Keratinocyte (primary cell): ENCODE results near the gene ATAD1. TPM values are rescaled to one million over a fixed set of nuclear protein-coding genes. Genes with fewer than 3 reads are reported as not detected.
"Not testable (repeated sequence)": the region's sequence is repeated elsewhere in the genome, so short reads cannot be mapped to it uniquely, and the experiment has no call there.

Experiments used
- DNase-seq: peaks from one replicate; pipeline ENCODE4 v3.0.0-alpha.2; 2011; ENCODE audit warnings: low read depth, missing footprints, low spot score
- FAIRE-seq: peaks from 2 replicates; lab custom pipeline; 2011; peaks lifted over from hg19 to GRCh38; lab: Jason Lieb, UNC
- H2AFZ ChIP-seq: 2 replicates; pipeline ENCODE4 v1.6.0; 2012; ENCODE audit warnings: low read length, control low read depth, inconsistent platforms; ENCODE audit not compliant: control insufficient read depth
- H3K27ac ChIP-seq: 2 replicates; pipeline ENCODE4 v1.5.1; 2011; ENCODE audit warnings: low read length; ENCODE audit not compliant: control insufficient read depth, insufficient read depth
- H3K27me3 ChIP-seq: 3 replicates; pipeline ENCODE4 v1.6.0; 2011; ENCODE audit warnings: low read length; ENCODE audit not compliant: control insufficient read depth, insufficient read depth; ENCODE audit errors: extremely low read depth
- H3K36me3 ChIP-seq, 2 experiments: 2 replicates in 1 of 2; 3 replicates in 1 of 2; pipeline ENCODE4 v1.5.1; 2011; ENCODE audit warnings: low read length in 2 of 2, mild to moderate bottlenecking in 1 of 2; ENCODE audit not compliant: control insufficient read depth in 2 of 2, insufficient read depth in 2 of 2; ENCODE audit errors: extremely low read depth in 1 of 2
- H3K4me1 ChIP-seq: 3 replicates; pipeline ENCODE4 v1.5.1; 2011; ENCODE audit warnings: low read length; ENCODE audit not compliant: control insufficient read depth, insufficient read depth; ENCODE audit errors: extremely low read depth
- H3K4me2 ChIP-seq: 3 replicates; pipeline ENCODE4 v1.6.0; 2011; ENCODE audit warnings: low read depth, low read length; ENCODE audit not compliant: control insufficient read depth, insufficient read depth; ENCODE audit errors: extremely low read depth
- H3K4me3 ChIP-seq, 3 experiments: fragments of 200-600 bp in 1 of 3; sonication (generic) in 1 of 3; 2 replicates in 2 of 3; 3 replicates in 1 of 3; pipeline ENCODE4 v1.5.1; 2011 to 2016; ENCODE audit warnings: low read length in 3 of 3, mild to moderate bottlenecking in 3 of 3, control low read depth in 2 of 3, inconsistent platforms in 1 of 3, low read depth in 1 of 3, mixed read lengths in 1 of 3, mixed run types in 1 of 3, moderate library complexity in 1 of 3; ENCODE audit not compliant: control insufficient read depth in 2 of 3, insufficient read depth in 2 of 3; ENCODE audit errors: extremely low read depth in 1 of 3
- H3K79me2 ChIP-seq: 2 replicates; pipeline ENCODE4 v1.6.0; 2012; ENCODE audit warnings: low read length; ENCODE audit not compliant: control insufficient read depth, insufficient read depth
- H3K9ac ChIP-seq: 3 replicates; pipeline ENCODE4 v1.6.0; 2011; ENCODE audit warnings: low read length; ENCODE audit not compliant: control insufficient read depth, insufficient read depth; ENCODE audit errors: extremely low read depth
- H3K9me1 ChIP-seq: 3 replicates; pipeline ENCODE4 v1.6.0; 2011; ENCODE audit warnings: low read length; ENCODE audit not compliant: control insufficient read depth, insufficient read depth; ENCODE audit errors: extremely low read depth
- H3K9me3 ChIP-seq: 2 replicates; pipeline ENCODE4 v1.5.1; 2012; ENCODE audit warnings: low read depth, low read length; ENCODE audit not compliant: control insufficient read depth
- H4K20me1 ChIP-seq: 3 replicates; pipeline ENCODE4 v1.6.0; 2011; ENCODE audit warnings: low read length; ENCODE audit not compliant: control insufficient read depth, insufficient read depth; ENCODE audit errors: extremely low read depth
- CTCF ChIP-seq, 3 experiments: IDR thresholded peaks in 1 of 3; conservative IDR thresholded peaks in 1 of 3; optimal IDR thresholded peaks in 1 of 3; 2 replicates in 2 of 3; 3 replicates in 1 of 3; pipeline versions ENCODE3 to v1.5.1; 2011; ENCODE audit warnings: low read length in 3 of 3, mild to moderate bottlenecking in 3 of 3, moderate library complexity in 2 of 3, control low read depth in 1 of 3, inconsistent platforms in 1 of 3; ENCODE audit not compliant: insufficient read depth in 2 of 3; ENCODE audit errors: extremely low read depth in 1 of 3
- EZH2 ChIP-seq: IDR thresholded peaks from one replicate; pipeline ENCODE4 v1.6.1; 2012; ENCODE audit warnings: inconsistent platforms, mild to moderate bottlenecking, low read length, moderate library complexity
- dilution Hi-C: fragments of 300-500 bp; cut with MboI; formaldehyde crosslinking; loops from one replicate; pipeline ENCODE4 v1.7.0; 2020; ENCODE audit warnings: low sequenced_read_pairs; ENCODE audit not compliant: extremely low pct_ligation_motif_present
- polyA plus RNA-seq, 5 experiments: library from polyadenylated mRNA; depleted of rRNA in 3 of 5; stranded (reverse) in 3 of 5; stranded (forward) in 1 of 5; unstranded in 1 of 5; fragments of >200 nt; gene quantifications; 1 replicate in 1 of 5; 2 replicates in 3 of 5; 3 replicates in 1 of 5; pipeline versions ENCODE4 v1.2.1 to v1.2.3, GENCODE V29; 2011 to 2012; ENCODE audit warnings: missing spikeins in 2 of 5, low read depth in 1 of 5, low replicate concordance in 1 of 5

ATAD1 gene
- polyA plus RNA-seq, 1 donor (not counting 4 experiments of a cell fraction or from before 2014, with no cell fraction given), result 51.0 TPM

GRCh38 chr10:87740254-87740655, 77.8 kb downstream of the ATAD1 start:
- DNase-seq (peak; percentile 15), FAIRE-seq (peak; percentile 82)
- no peak overlapping the region for H3K27ac ChIP-seq
- no peak for TF ChIP-seq EZH2
- TF ChIP-seq CTCF (optimal IDR thresholded peaks at IDR 0.05 in 1 of 3, IDR thresholded peaks at IDR 0.05 in 1 of 3, conservative IDR thresholded peaks at IDR 0.05 in 1 of 3; ENCODE audit: extremely low read depth in 1 of 3, insufficient read depth in 2 of 3, low read length in 3 of 3), result no peak
- no peaks in the 10 kb centered on the region for H3K27me3 ChIP-seq
- no peak overlapping the region for H3K9ac ChIP-seq
- H3K4me1 ChIP-seq, result peaks cover 7% of the 10 kb centered on the region
- H3K9me3 ChIP-seq, result no peaks in the 10 kb centered on the region
- H3K9me1 ChIP-seq, result no peaks in the 10 kb centered on the region
- no peak overlapping the region for H3K4me2 ChIP-seq
- H3K79me2 ChIP-seq, result no peaks in the 10 kb centered on the region
- dilution Hi-C loops, result no loop called here
- H3K4me3 ChIP-seq, result no peak overlapping the region
- no peak overlapping the region for H2AFZ ChIP-seq
- H4K20me1 ChIP-seq, result no peaks in the 10 kb centered on the region
- no peaks in the 10 kb centered on the region for H3K36me3 ChIP-seq

- Histone ChIP-seq H3K4me3 (no peak overlapping the region), H3K36me3 (no peaks in the 10 kb centered on the region), H4K20me1 (no peaks in the 10 kb centered on the region), H3K9me3 (no peaks in the 10 kb centered on the region), H2AFZ (no peak overlapping the region), H3K79me2 (no peaks in the 10 kb centered on the region), H3K4me2 (no peak overlapping the region), H3K9ac (no peak overlapping the region), H3K27ac (no peak overlapping the region), H3K4me1 (peaks cover 7% of the 10 kb centered on the region), H3K9me1 (no peaks in the 10 kb centered on the region), H3K27me3 (no peaks in the 10 kb centered on the region)
- TF ChIP-seq CTCF (optimal IDR thresholded peaks at IDR 0.05 in 1 of 3, IDR thresholded peaks at IDR 0.05 in 1 of 3, conservative IDR thresholded peaks at IDR 0.05 in 1 of 3; ENCODE audit: extremely low read depth in 1 of 3, insufficient read depth in 2 of 3, low read length in 3 of 3), result no peak
- TF ChIP-seq EZH2, result no peak
- FAIRE-seq (no peak), DNase-seq (no peak)
- dilution Hi-C loops, result loop anchor here (10.0 kb wide), 1 partner anchor 185 kb away; no protein-coding TSS in a partner anchor
These were observed 78.3 kb downstream of the ATAD1 start for GRCh38 chr10:87739703-87740102.

- H3K36me3 ChIP-seq, H3K9me3 ChIP-seq, H2AFZ ChIP-seq, H3K27ac ChIP-seq, FAIRE-seq, DNase-seq, H3K79me2 ChIP-seq, H3K4me2 ChIP-seq, H3K4me3 ChIP-seq, H3K4me1 ChIP-seq, H3K27me3 ChIP-seq, H4K20me1 ChIP-seq, H3K9me1 ChIP-seq, H3K9ac ChIP-seq: not testable (repeated sequence)
- dilution Hi-C loops, result loop anchor here (10.0 kb wide), 1 partner anchor 183 kb away; no protein-coding TSS in a partner anchor
These were observed 79.8 kb downstream of the ATAD1 start for GRCh38 chr10:87738253-87738652.
